Inflammatory macrophage treated with lipopolysaccharide for 4 hours (primary cell): ENCODE data around the gene NFS1.
"Not testable (repeated sequence)": the region's sequence is repeated elsewhere in the genome, so short reads cannot be mapped to it uniquely, and the experiment has no call there.

Experiments used
- DNase-seq: peaks from one replicate; pipeline ENCODE4 v3.0.0-alpha.2; 2020

Gene NFS1

GRCh38 chr20:35729283-35729807 is 30.2 kb upstream of the NFS1 start:
- no peak for DNase-seq

- peak; percentile 64 for DNase-seq
Observed at GRCh38 chr20:35726842-35727711, 27.9 kb upstream of the NFS1 start.

GRCh38 chr20:35724321-35725230 is 25.4 kb upstream of the NFS1 start:
- DNase-seq, result no peak

GRCh38 chr20:35723652-35724320 is 24.6 kb upstream of the NFS1 start:
- DNase-seq, result not testable (repeated sequence)

- not testable (repeated sequence) for DNase-seq
Observed at GRCh38 chr20:35723275-35723639, 24.1 kb upstream of the NFS1 start.

GRCh38 chr20:35721621-35722020 is 22.5 kb upstream of the NFS1 start:
- DNase-seq, result no peak

- DNase-seq, result no peak
Observed at GRCh38 chr20:35721219-35721618, 22.1 kb upstream of the NFS1 start.

GRCh38 chr20:35720165-35721123 is 21.3 kb upstream of the NFS1 start:
- no peak for DNase-seq

GRCh38 chr20:35719717-35720116 is 20.6 kb upstream of the NFS1 start:
- DNase-seq, result no peak

- DNase-seq, result no peak
Observed at GRCh38 chr20:35718972-35719635, 20.0 kb upstream of the NFS1 start.

- not testable (repeated sequence) for DNase-seq
Observed at GRCh38 chr20:35718321-35718720, 19.2 kb upstream of the NFS1 start.

- no peak for DNase-seq
Observed at GRCh38 chr20:35716330-35716729, 17.2 kb upstream of the NFS1 start.

- DNase-seq, result no peak
Observed at GRCh38 chr20:35715652-35716051, 16.5 kb upstream of the NFS1 start.

GRCh38 chr20:35714127-35714526 is 15.0 kb upstream of the NFS1 start:
- no peak for DNase-seq

- DNase-seq, result not testable (repeated sequence)
Observed at GRCh38 chr20:35713120-35713519, 14.0 kb upstream of the NFS1 start.

GRCh38 chr20:35711588-35712209 is 12.5 kb upstream of the NFS1 start:
- DNase-seq, result no peak

GRCh38 chr20:35710884-35711587 is 11.9 kb upstream of the NFS1 start:
- no peak for DNase-seq

- DNase-seq, result no peak
Observed at GRCh38 chr20:35710039-35710438, 10.9 kb upstream of the NFS1 start.

GRCh38 chr20:35709259-35709658 is 10.1 kb upstream of the NFS1 start:
- DNase-seq, result no peak

GRCh38 chr20:35708502-35708901 is 9.3 kb upstream of the NFS1 start:
- DNase-seq, result no peak
